Rectal smooth muscle tissue (tissue), 1 donor: ENCODE measurements around the gene NFYA.
A peak's percentile ranks its signal among the peaks of the same experiment; 100 is the strongest.

Source experiments
- H3K27ac ChIP-seq: one replicate; pipeline ENCODE4 v1.7.0; 2013; ENCODE audit warnings: low read depth, low read length, inconsistent platforms
- H3K27me3 ChIP-seq: one replicate; pipeline ENCODE4 v1.7.0; 2013; ENCODE audit warnings: low read length; ENCODE audit not compliant: control insufficient read depth, insufficient read depth
- H3K36me3 ChIP-seq: one replicate; pipeline ENCODE4 v1.7.0; 2013; ENCODE audit warnings: low read length; ENCODE audit not compliant: control insufficient read depth, insufficient read depth
- H3K4me1 ChIP-seq: one replicate; pipeline ENCODE4 v1.7.0; 2013; ENCODE audit warnings: low read length; ENCODE audit not compliant: control insufficient read depth, insufficient read depth
- H3K4me3 ChIP-seq: one replicate; pipeline ENCODE4 v1.7.0; 2013; ENCODE audit warnings: low read length
- H3K9ac ChIP-seq: one replicate; pipeline ENCODE4 v1.7.0; 2013; ENCODE audit warnings: low read length

NFYA gene

GRCh38 chr6:41066867-41067304, 5.9 kb upstream of the NFYA start:
- H3K4me1 ChIP-seq = peaks cover 7% of the 10 kb centered on the region
- H3K27ac ChIP-seq = no peak overlapping the region
- peaks cover 9% of the 10 kb centered on the region for H3K36me3 ChIP-seq
- H3K9ac ChIP-seq = no peak overlapping the region
- no peaks in the 10 kb centered on the region for H3K27me3 ChIP-seq
- no peak overlapping the region for H3K4me3 ChIP-seq

- Histone ChIP-seq H3K4me3 (peak overlapping the region; percentile 95), H3K4me1 (peaks cover 16% of the 10 kb centered on the region), H3K9ac (peak overlapping the region; percentile 97), H3K27ac (peak overlapping the region; percentile 99), H3K36me3 (peaks cover 5% of the 10 kb centered on the region), H3K27me3 (no peaks in the 10 kb centered on the region)
Measured at GRCh38 chr6:41071501-41071922, 1.3 kb upstream of the NFYA start.

GRCh38 chr6:41071923-41072835, 595 bp upstream of the NFYA start, which contains the start of gene OARD1:
TSS of gene OARD1 (minus strand) at chr6:41072356. CDS start at chr6:41071634, 722 bp downstream.
- peak within 1 kb of the TSS; percentile 99 for H3K27ac ChIP-seq
- H3K9ac ChIP-seq = peak within 1 kb of the TSS; percentile 97
- peaks cover 2% of the 10 kb centered on the region for H3K36me3 ChIP-seq
- H3K4me3 ChIP-seq = peak within 1 kb of the TSS; percentile 98
- H3K27me3 ChIP-seq = no peaks in the 10 kb centered on the region
- H3K4me1 ChIP-seq = peaks cover 16% of the 10 kb centered on the region

- Histone ChIP-seq H3K9ac (peak overlapping the region; percentile 95), H3K27ac (peak overlapping the region; percentile 99), H3K4me3 (peak overlapping the region; percentile 98), H3K36me3 (no peaks in the 10 kb centered on the region), H3K27me3 (no peaks in the 10 kb centered on the region), H3K4me1 (peaks cover 16% of the 10 kb centered on the region)
Measured at GRCh38 chr6:41073203-41073967, 611 bp downstream of the NFYA start.

GRCh38 chr6:41073968-41074691, 1.4 kb downstream of the NFYA start:
- H3K36me3 ChIP-seq = no peaks in the 10 kb centered on the region
- peak overlapping the region; percentile 98 for H3K4me3 ChIP-seq
- peaks cover 16% of the 10 kb centered on the region for H3K4me1 ChIP-seq
- H3K27ac ChIP-seq = peak overlapping the region; percentile 99
- H3K9ac ChIP-seq = peak overlapping the region; percentile 95
- H3K27me3 ChIP-seq = no peaks in the 10 kb centered on the region

- H3K27me3 ChIP-seq = no peaks in the 10 kb centered on the region
- no peaks in the 10 kb centered on the region for H3K36me3 ChIP-seq
- H3K27ac ChIP-seq = peak overlapping the region; percentile 99
- no peak overlapping the region for H3K9ac ChIP-seq
- H3K4me1 ChIP-seq = peaks cover 16% of the 10 kb centered on the region
- H3K4me3 ChIP-seq = peak overlapping the region; percentile 98
Measured at GRCh38 chr6:41074692-41075436, 2.1 kb downstream of the NFYA start.

GRCh38 chr6:41075651-41076626, 3.2 kb downstream of the NFYA start:
- Histone ChIP-seq H3K36me3 (peaks cover 5% of the 10 kb centered on the region), H3K4me3 (no peak overlapping the region), H3K27ac (no peak overlapping the region), H3K4me1 (peaks cover 11% of the 10 kb centered on the region), H3K27me3 (no peaks in the 10 kb centered on the region), H3K9ac (no peak overlapping the region)

- Histone ChIP-seq H3K9ac (no peak overlapping the region), H3K4me1 (peaks cover 9% of the 10 kb centered on the region), H3K27ac (no peak overlapping the region), H3K27me3 (no peaks in the 10 kb centered on the region), H3K36me3 (peaks cover 5% of the 10 kb centered on the region), H3K4me3 (no peak overlapping the region)
Measured at GRCh38 chr6:41077536-41077935, 4.8 kb downstream of the NFYA start.

GRCh38 chr6:41078101-41078500, 5.3 kb downstream of the NFYA start:
- Histone ChIP-seq H3K36me3 (peaks cover 5% of the 10 kb centered on the region), H3K27me3 (no peaks in the 10 kb centered on the region), H3K9ac (no peak overlapping the region), H3K27ac (no peak overlapping the region), H3K4me3 (no peak overlapping the region), H3K4me1 (peaks cover 9% of the 10 kb centered on the region)

GRCh38 chr6:41079080-41079479, 6.3 kb downstream of the NFYA start:
- Histone ChIP-seq H3K36me3 (peaks cover 5% of the 10 kb centered on the region), H3K4me3 (no peak overlapping the region), H3K4me1 (peaks cover 8% of the 10 kb centered on the region), H3K9ac (no peak overlapping the region), H3K27ac (no peak overlapping the region), H3K27me3 (no peaks in the 10 kb centered on the region)

- Histone ChIP-seq H3K36me3 (peaks cover 7% of the 10 kb centered on the region), H3K4me3 (no peak overlapping the region), H3K27ac (no peak overlapping the region), H3K4me1 (no peaks in the 10 kb centered on the region), H3K27me3 (no peaks in the 10 kb centered on the region), H3K9ac (no peak overlapping the region)
Measured at GRCh38 chr6:41080621-41081020, 7.8 kb downstream of the NFYA start.
